ENCODE measurements around the gene BBS2.

GRCh38 chr16:56518425-56518824, 1.4 kb downstream of the BBS2 start:
- TF ChIP-seq CTCF (conservative IDR thresholded peaks at IDR 0.05; ENCODE audit: low read depth, low read length) = no peak
- no peak for TF ChIP-seq RCOR1 (IDR thresholded peaks at IDR 0.05; ENCODE audit: insufficient replicate concordance, low read length)
- TF ChIP-seq MAFK (IDR thresholded peaks at IDR 0.05; ENCODE audit: low read depth, low read length) = no peak
